Ectodermal cell (in vitro differentiated cells): ENCODE data around the gene RAI1.
A peak's percentile ranks its signal among the peaks of the same experiment; 100 is the strongest.

Source experiments
- H3K27ac ChIP-seq: 2 replicates; pipeline ENCODE4 v1.7.0; 2013; ENCODE audit warnings: mild to moderate bottlenecking, low read depth, low read length; ENCODE audit not compliant: insufficient read depth, poor library complexity, severe bottlenecking
- H3K27me3 ChIP-seq: 2 replicates; pipeline ENCODE4 v1.7.0; 2013; ENCODE audit warnings: mild to moderate bottlenecking, low read length; ENCODE audit not compliant: insufficient read depth, control insufficient read depth, poor library complexity, severe bottlenecking
- H3K36me3 ChIP-seq: one replicate; pipeline ENCODE4 v1.7.0; 2013; ENCODE audit warnings: low read length; ENCODE audit not compliant: control insufficient read depth, insufficient read depth
- H3K4me1 ChIP-seq: one replicate; pipeline ENCODE4 v1.7.0; 2013; ENCODE audit warnings: low read length; ENCODE audit not compliant: control insufficient read depth, insufficient read depth
- H3K4me3 ChIP-seq: 2 replicates; pipeline ENCODE4 v1.7.0; 2013; ENCODE audit warnings: low read depth, low read length, control low read depth; ENCODE audit not compliant: insufficient read depth
- H3K9me3 ChIP-seq: 2 replicates; pipeline ENCODE4 v1.7.0; 2013; ENCODE audit warnings: mild to moderate bottlenecking, low read length, moderate library complexity; ENCODE audit not compliant: control insufficient read depth
- WGBS, 2 experiments: methylation state at CpG; one replicate each; pipeline ENCODE4 v1.1.7; 2013; ENCODE audit warnings: missing lambda C conversion rate in 2 of 2; 5-methylcytosine and 5-hydroxymethylcytosine counted together

RAI1 gene

DNA sequence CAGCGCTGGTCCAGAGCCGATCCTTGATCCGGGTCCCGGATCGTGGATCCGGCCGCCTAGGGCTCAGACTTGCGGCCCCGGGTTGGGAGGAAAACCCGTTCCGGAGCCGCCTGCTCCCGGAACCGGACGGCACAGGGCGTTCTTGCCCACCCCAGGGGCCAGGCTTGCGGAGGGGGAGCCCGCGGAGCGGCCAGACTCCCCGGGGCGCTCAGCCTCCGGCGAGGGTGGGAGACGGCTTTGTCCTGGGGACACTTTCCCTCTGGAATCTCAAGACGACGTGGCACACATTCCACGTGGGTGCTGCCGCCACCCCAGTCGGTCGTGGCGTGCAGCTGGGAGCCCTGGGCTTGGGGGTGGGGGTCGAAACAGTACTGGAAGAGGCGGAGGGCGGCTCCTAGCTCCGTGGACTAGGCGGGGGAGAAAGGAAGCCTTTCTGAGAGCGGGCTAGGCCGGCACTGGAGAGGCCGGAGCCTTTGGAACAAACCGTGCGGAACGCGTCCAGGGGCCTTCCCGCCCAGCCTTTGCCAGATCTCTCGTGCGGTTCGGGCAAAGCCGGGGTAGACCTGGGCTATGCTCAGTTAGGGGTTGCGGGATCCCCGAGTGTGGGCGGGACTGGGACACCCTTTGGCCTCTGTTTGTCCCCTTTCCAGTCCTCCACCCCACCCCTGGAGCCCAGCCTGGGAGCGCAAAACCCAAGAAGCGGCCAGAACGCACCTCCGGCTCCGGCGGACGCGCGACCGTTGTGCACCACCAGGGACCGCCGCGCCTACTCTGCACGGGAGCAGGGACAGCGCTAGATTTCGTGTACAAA lies 129.0 kb downstream of the RAI1 start:
- Histone ChIP-seq H3K4me1 (peaks cover 17% of the 10 kb centered on the region), H3K4me3 (peak overlapping the region; percentile 32), H3K9me3 (no peaks in the 10 kb centered on the region), H3K27ac (no peak overlapping the region), H3K27me3 (peaks cover 28% of the 10 kb centered on the region), H3K36me3 (peaks cover 7% of the 10 kb centered on the region)
- WGBS, 2 experiments = 4 to 5% methylated on average over 66 to 68 of the region's 68 CpGs

DNA sequence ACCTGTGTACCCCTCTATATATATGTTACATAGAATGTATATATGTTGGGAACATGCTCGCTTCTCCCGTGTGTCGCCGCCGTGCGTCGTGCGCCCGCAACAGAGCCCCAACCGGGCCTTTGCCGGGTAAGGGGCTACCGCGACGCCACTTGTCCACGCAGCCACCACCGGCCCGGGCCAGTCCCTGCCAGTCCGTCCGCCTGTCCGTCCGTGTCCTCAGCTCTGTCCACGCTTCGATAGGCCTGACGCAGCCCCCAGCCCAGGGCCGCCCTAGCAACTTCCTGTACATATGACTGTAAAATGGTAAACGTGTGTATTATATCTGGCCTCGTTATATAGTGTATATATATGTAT lies 129.6 kb downstream of the RAI1 start:
- peaks cover 28% of the 10 kb centered on the region for H3K27me3 ChIP-seq
- 39 to 46% methylated on average over 25 of the region's 27 CpGs for WGBS, 2 experiments
- no peak overlapping the region for H3K27ac ChIP-seq
- H3K36me3 ChIP-seq = peaks cover 3% of the 10 kb centered on the region
- H3K4me1 ChIP-seq = peaks cover 17% of the 10 kb centered on the region
- no peaks in the 10 kb centered on the region for H3K9me3 ChIP-seq
- no peak overlapping the region for H3K4me3 ChIP-seq

DNA sequence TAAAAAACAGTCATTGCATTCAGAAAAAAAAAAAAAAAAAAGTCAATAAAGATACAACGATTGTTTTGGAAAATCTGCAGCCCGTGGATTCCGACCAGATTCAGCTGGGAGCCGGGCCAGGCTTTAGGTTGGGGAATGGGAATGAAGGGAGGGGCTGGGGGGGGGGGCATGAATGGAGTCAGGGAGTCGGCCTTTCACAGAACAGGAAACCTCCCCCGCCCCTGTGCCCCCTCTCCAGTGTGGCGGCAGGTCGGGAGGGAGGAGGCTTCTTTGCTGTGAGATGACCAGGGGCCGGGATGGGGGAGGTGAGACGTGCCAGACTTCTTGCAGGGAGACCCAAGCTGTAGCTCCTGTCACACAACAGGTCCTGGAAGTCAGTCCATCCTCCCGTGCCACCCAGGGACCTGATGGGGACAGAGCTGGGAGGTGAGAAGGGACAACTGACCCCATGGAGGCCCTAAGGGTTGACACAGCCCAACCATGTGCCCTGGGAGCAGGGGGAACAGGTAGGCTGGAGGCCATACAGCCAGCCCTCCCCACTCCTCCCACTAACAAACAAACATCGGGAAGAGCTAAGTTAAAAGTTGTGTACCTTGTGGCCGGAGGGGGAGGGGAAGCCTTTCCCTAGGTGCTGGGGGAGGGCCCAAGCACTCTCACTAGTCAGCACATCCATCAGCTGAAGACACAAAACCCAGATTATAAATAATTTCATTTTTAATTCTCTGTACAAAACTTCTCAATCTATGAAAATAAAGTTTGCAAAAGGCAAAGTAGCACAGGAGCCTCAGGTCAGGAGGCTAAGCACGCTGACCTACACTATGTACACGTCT lies 130.3 kb downstream of the RAI1 start:
- Histone ChIP-seq H3K4me3 (no peak overlapping the region), H3K27me3 (peaks cover 28% of the 10 kb centered on the region), H3K4me1 (peaks cover 17% of the 10 kb centered on the region), H3K27ac (no peak overlapping the region), H3K9me3 (no peaks in the 10 kb centered on the region), H3K36me3 (peaks cover 3% of the 10 kb centered on the region)
- WGBS, 2 experiments = 34 to 42% methylated on average over 14 of the region's 15 CpGs

DNA sequence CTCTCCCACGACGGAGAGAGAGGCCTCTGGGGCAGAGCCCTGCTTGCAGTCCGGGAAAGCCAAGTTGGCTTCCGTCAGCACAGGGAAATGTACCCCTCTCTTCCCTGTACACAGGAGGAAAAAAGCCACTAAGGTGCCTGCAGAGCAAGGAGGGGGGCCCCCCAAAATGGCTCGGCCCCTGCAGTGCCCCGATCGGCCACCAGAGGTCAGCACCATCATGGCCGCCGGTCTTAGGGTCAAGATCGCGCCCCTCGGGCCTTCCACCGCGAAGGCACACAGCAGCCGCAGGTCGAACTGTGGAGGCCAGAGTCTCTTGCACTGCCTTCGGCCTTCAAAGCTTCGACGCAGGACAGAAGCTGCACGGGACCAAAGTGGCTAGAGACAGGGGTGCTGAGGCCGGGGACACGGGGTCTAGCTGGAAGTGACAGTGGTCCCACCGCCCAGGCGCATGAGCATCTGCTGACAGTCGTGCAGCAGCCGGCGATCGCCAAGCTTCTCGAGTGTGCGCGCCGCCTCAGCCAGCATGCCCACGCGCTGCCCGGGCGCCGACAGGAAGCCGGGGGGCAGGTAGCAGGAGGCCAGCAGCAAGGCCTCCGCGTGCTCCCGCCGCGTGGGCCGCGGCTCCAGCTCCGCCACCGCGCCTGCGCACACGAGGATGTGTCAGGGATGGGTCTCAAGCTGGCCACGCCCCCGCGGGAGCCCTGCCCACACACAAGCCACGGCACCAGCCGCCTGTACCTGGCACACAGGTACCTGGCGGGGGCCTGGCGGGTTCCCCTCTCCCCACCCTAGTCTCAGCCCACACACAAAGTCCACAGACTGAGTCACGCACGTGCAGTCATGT lies 131.2 kb downstream of the RAI1 start:
- Histone ChIP-seq H3K27me3 (peaks cover 28% of the 10 kb centered on the region), H3K9me3 (no peaks in the 10 kb centered on the region), H3K27ac (no peak overlapping the region), H3K4me1 (peaks cover 17% of the 10 kb centered on the region), H3K4me3 (no peak overlapping the region), H3K36me3 (peaks cover 7% of the 10 kb centered on the region)
- 66 to 67% methylated on average over 59 of the region's 59 CpGs for WGBS, 2 experiments

DNA sequence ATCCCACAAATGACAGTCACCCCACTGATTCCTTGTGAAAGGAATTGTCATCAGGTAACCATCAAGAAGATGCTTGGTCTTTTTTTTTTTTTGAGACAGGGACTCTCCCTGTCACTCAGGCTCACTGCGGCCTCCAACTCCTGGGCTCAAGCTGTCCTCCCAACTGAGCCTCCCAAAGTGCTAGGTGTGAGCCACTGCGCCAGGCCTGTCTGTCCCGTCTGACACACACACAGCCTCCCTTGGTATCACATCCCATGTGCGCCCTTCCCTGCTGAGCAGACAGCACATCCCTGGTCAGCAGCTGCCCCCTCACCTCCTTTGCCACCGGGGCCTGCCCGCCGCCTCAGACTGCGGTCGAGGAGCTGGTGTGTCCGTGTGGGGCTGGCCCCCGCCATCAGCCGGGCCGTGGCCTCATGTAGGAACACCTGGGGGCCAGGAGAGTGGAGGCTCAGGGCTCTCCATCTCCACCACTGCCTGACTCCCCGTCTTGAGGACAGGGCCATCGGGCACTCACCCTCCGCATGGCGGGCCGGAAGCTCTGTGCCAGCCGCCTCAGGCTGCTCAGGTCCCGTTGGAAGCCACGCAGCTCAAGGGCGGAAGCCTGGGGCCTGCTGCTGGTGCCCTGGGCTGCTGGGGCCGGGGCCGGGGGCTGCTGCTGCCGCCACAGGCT lies 131.9 kb downstream of the RAI1 start:
- Histone ChIP-seq H3K27me3 (peaks cover 28% of the 10 kb centered on the region), H3K9me3 (no peaks in the 10 kb centered on the region), H3K36me3 (peaks cover 7% of the 10 kb centered on the region), H3K27ac (no peak overlapping the region), H3K4me1 (peaks cover 17% of the 10 kb centered on the region), H3K4me3 (no peak overlapping the region)
- WGBS, 2 experiments = 95 to 96% methylated on average over 25 of the region's 25 CpGs

DNA sequence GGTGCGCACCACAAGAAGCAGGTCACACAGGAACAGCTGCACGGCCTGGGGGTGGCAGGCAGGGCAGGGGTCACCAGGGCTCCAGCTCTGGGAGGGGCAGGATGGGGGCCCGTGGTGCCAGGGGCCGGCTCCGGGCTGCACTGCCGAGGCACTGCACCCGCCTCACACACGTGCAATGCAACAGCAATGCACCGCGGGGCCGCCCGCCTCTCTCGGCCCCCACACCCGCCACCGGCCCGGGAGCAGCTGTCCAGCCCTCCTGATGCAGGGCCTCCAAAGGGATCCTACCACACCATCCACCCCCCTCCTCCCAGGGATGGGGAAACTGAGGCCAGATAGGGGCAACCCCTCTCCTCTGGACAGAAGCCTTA lies 132.5 kb downstream of the RAI1 start:
- H3K4me3 ChIP-seq = no peak overlapping the region
- H3K4me1 ChIP-seq = peaks cover 17% of the 10 kb centered on the region
- peaks cover 7% of the 10 kb centered on the region for H3K36me3 ChIP-seq
- H3K9me3 ChIP-seq = no peaks in the 10 kb centered on the region
- peaks cover 24% of the 10 kb centered on the region for H3K27me3 ChIP-seq
- WGBS, 2 experiments = 93 to 96% methylated on average over 16 of the region's 16 CpGs
- no peak overlapping the region for H3K27ac ChIP-seq

DNA sequence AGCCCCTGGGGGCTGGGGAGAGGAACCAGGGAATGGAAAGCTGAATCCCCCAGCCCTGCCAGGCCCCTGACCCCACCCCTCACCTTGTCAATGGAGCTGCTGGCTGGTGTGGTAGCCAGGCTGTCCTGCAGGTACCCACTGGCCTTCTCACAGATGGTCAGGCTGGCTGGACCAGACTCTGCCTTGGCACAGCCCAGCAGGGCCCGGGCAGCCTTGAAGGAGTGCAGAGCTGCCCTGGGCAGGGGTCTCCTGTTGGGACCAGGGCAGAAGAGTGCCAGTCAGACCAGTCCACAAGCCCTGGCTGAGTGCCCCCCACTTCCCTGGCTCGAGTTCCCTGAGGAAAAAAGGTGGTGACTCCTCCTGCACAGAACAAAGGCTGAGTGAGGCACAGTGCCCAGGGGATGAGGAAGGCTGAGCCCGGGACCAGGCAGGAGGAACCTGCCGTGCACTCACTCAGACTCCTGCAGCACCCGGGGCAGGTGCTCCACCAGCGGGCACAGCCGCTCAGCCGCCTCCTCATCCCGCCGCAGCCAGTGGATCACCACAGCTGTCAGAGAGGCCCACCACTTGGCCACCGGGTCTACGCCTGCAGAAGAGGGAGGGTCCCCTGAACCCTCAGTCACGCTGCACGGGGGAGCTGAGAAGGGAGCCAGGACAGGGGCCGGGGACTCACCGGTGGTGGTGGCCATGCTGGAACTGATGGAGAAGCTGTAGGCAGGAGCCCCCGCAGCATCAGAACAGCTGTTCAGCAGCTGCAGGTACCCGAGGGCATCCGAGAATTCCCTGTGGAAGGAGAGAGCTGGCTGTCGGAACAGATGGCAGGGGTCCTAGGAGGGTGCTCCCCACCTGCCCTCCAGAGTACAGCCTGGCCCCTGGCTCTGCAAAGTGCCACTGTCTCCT lies 133.2 kb downstream of the RAI1 start:
- Histone ChIP-seq H3K27ac (no peak overlapping the region), H3K4me1 (peaks cover 17% of the 10 kb centered on the region), H3K4me3 (no peak overlapping the region), H3K9me3 (no peaks in the 10 kb centered on the region), H3K27me3 (peaks cover 17% of the 10 kb centered on the region), H3K36me3 (peaks cover 7% of the 10 kb centered on the region)
- 95 to 96% methylated on average over 20 of the region's 20 CpGs for WGBS, 2 experiments

DNA sequence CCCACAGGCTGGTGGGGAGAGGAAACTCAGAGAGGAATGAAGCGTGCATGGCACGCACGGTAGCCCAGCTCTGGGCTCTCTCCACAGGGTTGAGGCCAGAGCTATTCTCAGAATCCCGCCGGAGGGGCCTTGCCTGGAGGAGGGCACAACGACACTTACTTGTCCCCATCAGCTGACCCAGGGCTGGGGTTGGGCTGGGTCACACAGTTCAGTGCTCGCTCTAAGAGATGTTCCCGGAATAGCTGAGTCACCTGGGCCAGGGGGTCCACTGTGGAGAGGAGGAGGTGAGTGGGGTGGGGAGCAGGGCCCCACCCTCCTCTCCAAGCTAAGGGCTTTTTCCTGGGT lies 133.8 kb downstream of the RAI1 start:
- Histone ChIP-seq H3K4me1 (peaks cover 14% of the 10 kb centered on the region), H3K36me3 (peaks cover 7% of the 10 kb centered on the region), H3K9me3 (no peaks in the 10 kb centered on the region), H3K27ac (no peak overlapping the region), H3K27me3 (peaks cover 11% of the 10 kb centered on the region), H3K4me3 (no peak overlapping the region)
- WGBS, 2 experiments = 94 to 95% methylated on average over 8 of the region's 8 CpGs
